HL-60 (cell line): ENCODE measurements around the gene ATP1A4.

Experiments used
- DNase-seq, 2 experiments: peaks; one replicate each; pipeline ENCODE4 v3.0.0-alpha.2; 2010 to 2020; ENCODE audit warnings: low read depth in 1 of 2, low spot score in 1 of 2
- H3K27ac ChIP-seq: fragments of 250-450 bp; sonication (Bioruptor Pico); replicated peaks from 2 replicates; pipeline ENCODE4 v1.5.1; 2020; ENCODE audit warnings: mild to moderate bottlenecking, moderate library complexity
- H3K27me3 ChIP-seq: fragments of 250-450 bp; sonication (Bioruptor Pico); 2 replicates; pipeline ENCODE4 v1.5.1; 2021; ENCODE audit warnings: mild to moderate bottlenecking, moderate library complexity; ENCODE audit not compliant: insufficient read depth, poor library complexity, severe bottlenecking
- H3K4me3 ChIP-seq: replicated peaks from 2 replicates; pipeline ENCODE4 v1.5.1; 2011; ENCODE audit warnings: mild to moderate bottlenecking, control low read depth, low read length; ENCODE audit not compliant: insufficient read depth
- GABPA ChIP-seq: IDR thresholded peaks from 2 replicates; pipeline ENCODE4 v1.6.1; 2012; ENCODE audit warnings: low read depth
- POLR2AphosphoS5 ChIP-seq: IDR thresholded peaks from 2 replicates; pipeline ENCODE4 v1.6.1; 2012; ENCODE audit warnings: low read depth
- SPI1 ChIP-seq: IDR thresholded peaks from 2 replicates; pipeline ENCODE4 v1.6.1; 2012; ENCODE audit warnings: low read depth, mild to moderate bottlenecking, borderline replicate concordance
- TF ChIP-seq, protein P1 (sequence below): IDR thresholded peaks from 2 replicates; pipeline ENCODE4 v1.6.1; 2012; ENCODE audit warnings: low read depth; ENCODE audit not compliant: insufficient replicate concordance
- TF ChIP-seq, protein P2 (sequence below): IDR thresholded peaks from one replicate; pipeline ENCODE4 v1.5.1; 2011; ENCODE audit warnings: low read length, control low read depth, inconsistent platforms; ENCODE audit not compliant: insufficient read depth

ATP1A4 gene

DNA sequence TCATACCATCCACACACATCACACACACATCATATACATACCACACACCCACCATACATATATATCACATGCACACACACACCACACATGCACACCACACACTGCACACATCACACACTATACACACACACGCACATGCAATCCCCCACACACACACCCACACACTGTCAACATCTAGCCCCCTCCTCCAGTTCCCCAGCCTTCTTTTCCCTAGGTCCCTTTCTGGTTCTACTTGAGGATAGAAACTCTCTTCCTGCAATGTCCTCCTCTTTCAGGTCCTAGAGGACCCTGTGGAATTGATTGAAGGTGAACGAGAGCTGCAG is 43.3 kb downstream of the ATP1A4 start:
- H3K27me3 ChIP-seq, result no peaks in the 10 kb centered on the region
- no peak for DNase-seq
- TF ChIP-seq GABPA (no peak), POLR2AphosphoS5 (no peak), SPI1 (no peak)
- TF ChIP-seq, protein P1, sequence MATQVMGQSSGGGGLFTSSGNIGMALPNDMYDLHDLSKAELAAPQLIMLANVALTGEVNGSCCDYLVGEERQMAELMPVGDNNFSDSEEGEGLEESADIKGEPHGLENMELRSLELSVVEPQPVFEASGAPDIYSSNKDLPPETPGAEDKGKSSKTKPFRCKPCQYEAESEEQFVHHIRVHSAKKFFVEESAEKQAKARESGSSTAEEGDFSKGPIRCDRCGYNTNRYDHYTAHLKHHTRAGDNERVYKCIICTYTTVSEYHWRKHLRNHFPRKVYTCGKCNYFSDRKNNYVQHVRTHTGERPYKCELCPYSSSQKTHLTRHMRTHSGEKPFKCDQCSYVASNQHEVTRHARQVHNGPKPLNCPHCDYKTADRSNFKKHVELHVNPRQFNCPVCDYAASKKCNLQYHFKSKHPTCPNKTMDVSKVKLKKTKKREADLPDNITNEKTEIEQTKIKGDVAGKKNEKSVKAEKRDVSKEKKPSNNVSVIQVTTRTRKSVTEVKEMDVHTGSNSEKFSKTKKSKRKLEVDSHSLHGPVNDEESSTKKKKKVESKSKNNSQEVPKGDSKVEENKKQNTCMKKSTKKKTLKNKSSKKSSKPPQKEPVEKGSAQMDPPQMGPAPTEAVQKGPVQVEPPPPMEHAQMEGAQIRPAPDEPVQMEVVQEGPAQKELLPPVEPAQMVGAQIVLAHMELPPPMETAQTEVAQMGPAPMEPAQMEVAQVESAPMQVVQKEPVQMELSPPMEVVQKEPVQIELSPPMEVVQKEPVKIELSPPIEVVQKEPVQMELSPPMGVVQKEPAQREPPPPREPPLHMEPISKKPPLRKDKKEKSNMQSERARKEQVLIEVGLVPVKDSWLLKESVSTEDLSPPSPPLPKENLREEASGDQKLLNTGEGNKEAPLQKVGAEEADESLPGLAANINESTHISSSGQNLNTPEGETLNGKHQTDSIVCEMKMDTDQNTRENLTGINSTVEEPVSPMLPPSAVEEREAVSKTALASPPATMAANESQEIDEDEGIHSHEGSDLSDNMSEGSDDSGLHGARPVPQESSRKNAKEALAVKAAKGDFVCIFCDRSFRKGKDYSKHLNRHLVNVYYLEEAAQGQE, result no peak
- TF ChIP-seq, protein P2, sequence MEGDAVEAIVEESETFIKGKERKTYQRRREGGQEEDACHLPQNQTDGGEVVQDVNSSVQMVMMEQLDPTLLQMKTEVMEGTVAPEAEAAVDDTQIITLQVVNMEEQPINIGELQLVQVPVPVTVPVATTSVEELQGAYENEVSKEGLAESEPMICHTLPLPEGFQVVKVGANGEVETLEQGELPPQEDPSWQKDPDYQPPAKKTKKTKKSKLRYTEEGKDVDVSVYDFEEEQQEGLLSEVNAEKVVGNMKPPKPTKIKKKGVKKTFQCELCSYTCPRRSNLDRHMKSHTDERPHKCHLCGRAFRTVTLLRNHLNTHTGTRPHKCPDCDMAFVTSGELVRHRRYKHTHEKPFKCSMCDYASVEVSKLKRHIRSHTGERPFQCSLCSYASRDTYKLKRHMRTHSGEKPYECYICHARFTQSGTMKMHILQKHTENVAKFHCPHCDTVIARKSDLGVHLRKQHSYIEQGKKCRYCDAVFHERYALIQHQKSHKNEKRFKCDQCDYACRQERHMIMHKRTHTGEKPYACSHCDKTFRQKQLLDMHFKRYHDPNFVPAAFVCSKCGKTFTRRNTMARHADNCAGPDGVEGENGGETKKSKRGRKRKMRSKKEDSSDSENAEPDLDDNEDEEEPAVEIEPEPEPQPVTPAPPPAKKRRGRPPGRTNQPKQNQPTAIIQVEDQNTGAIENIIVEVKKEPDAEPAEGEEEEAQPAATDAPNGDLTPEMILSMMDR, result no peak
- H3K27ac ChIP-seq, result no peak overlapping the region
- H3K4me3 ChIP-seq, result no peak overlapping the region

DNA sequence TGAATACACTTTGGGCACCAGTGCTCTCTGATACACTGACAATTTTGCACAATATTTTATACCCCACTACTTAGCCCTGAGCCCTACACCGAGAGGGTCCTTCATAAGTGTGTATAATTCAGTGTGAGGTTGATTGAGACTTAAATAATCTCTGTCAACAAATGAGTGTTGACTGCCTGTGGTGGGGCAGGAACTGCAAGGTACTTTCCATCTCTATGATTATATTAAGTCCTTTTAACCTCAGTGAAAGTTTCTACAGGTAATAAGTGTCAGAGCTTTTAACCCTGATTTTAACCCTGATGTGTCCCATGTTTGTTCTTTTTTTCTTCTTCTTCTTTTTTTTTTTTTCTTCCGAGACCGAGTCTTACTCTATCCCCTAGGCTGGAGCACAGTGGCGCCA is 44.7 kb downstream of the ATP1A4 start:
- TF ChIP-seq, protein P2, result no peak
- TF ChIP-seq, protein P1, result no peak
- TF ChIP-seq POLR2AphosphoS5 (no peak), GABPA (no peak), SPI1 (no peak)
- no peak overlapping the region for H3K27ac ChIP-seq
- H3K4me3 ChIP-seq, result no peak overlapping the region
- no peaks in the 10 kb centered on the region for H3K27me3 ChIP-seq
- no peak for DNase-seq

DNA sequence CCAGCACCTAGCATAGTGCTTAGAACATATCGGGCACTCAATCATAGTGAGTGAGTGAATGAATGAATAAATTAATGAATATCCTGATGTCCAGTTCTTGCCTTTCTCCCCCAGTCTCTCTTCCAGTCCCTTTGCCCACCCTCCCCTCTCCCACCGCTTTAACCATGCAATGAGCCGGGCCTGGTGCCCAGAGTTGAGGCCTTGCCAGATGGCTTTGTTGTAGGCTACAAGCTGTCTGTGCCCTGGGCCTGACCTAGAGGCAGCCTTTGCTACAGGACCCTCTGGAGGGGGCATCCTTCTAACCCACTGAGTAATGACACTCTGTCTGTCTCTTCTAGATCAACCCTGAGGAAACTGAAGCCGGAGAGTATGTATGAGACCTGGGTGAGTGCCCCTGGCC is 45.8 kb downstream of the ATP1A4 start:
- Histone ChIP-seq H3K27me3 (no peaks in the 10 kb centered on the region), H3K27ac (no peak overlapping the region), H3K4me3 (no peak overlapping the region)
- DNase-seq, result no peak
- TF ChIP-seq, protein P1, result no peak
- no peak for TF ChIP-seq POLR2AphosphoS5
- no peak for TF ChIP-seq GABPA
- TF ChIP-seq SPI1, result no peak
- TF ChIP-seq, protein P2, result no peak
